Gastrocnemius medialis (tissue), 4 donors: ENCODE data around the gene KRTAP20-1. TPM values are rescaled to one million over a fixed set of nuclear protein-coding genes. Genes with fewer than 3 reads are reported as not detected.

ENCODE experiments used
- ATAC-seq, 2 donors: fragments of 150-250 bp; one replicate each; pipeline ENCODE4 v1.9.1; 2016
- DNase-seq, 2 donors: peaks; one replicate each; pipeline ENCODE4 v3.0.0-alpha.2; 2019
- H3K27ac ChIP-seq, 4 donors: fragments of 200-600 bp; sonication (generic); 1 replicate in 1 of 4; 2 replicates in 3 of 4; pipeline ENCODE4 v1.5.1; 2016 to 2018; ENCODE audit warnings: mild to moderate bottlenecking in 2 of 4, moderate library complexity in 1 of 4
- H3K27me3 ChIP-seq, 3 donors: fragments of 200-600 bp; sonication (generic) in 2 of 3; 1 replicate in 1 of 3; 2 replicates in 2 of 3; pipeline versions ENCODE4 v1.5.1 to v1.6.0; 2016 to 2019; ENCODE audit warnings: mild to moderate bottlenecking in 1 of 3, moderate library complexity in 1 of 3
- H3K36me3 ChIP-seq, 2 donors: fragments of 200-600 bp; sonication (generic) in 1 of 2; one replicate each; pipeline ENCODE4 v1.5.1; 2017 to 2018
- H3K4me1 ChIP-seq, 2 donors: fragments of 200-600 bp; sonication (generic) in 1 of 2; one replicate each; pipeline ENCODE4 v1.5.1; 2016 to 2017; ENCODE audit warnings: mild to moderate bottlenecking in 2 of 2
- H3K4me3 ChIP-seq, 4 donors: fragments of 200-600 bp; sonication (generic) in 3 of 4; 1 replicate in 1 of 4; 2 replicates in 3 of 4; pipeline ENCODE4 v1.5.1; 2016 to 2019; ENCODE audit warnings: mild to moderate bottlenecking in 2 of 4
- H3K9me3 ChIP-seq, 3 donors: fragments of 200-600 bp; sonication (generic) in 2 of 3; 1 replicate in 1 of 3; 2 replicates in 2 of 3; pipeline ENCODE4 v1.5.1; 2016 to 2019
- CTCF ChIP-seq, 5 experiments: fragments of 450-650 bp in 3 of 5; fragments of 200-600 bp in 2 of 5; sonication (generic) in 2 of 5; IDR thresholded peaks in 4 of 5; conservative IDR thresholded peaks in 1 of 5; 1 replicate in 4 of 5; 2 replicates in 1 of 5; pipeline ENCODE4 v1.5.1; 2016 to 2019; ENCODE audit warnings: antibody characterized with exemption in 5 of 5, mild to moderate bottlenecking in 3 of 5, moderate library complexity in 3 of 5
- POLR2A ChIP-seq, 2 donors: fragments of 450-650 bp; IDR thresholded peaks; one replicate each; pipeline ENCODE4 v1.6.1; 2017; ENCODE audit warnings: antibody characterized with exemption in 2 of 2, mild to moderate bottlenecking in 2 of 2, moderate library complexity in 2 of 2
- in situ Hi-C, 4 donors: fragments of 200-750 bp; cut with MboI; loops; one replicate each; pipeline versions ENCODE4 v1.15.0 to v1.8.0; 2017; ENCODE audit warnings: low sequenced_read_pairs in 4 of 4
- intact Hi-C: fragments of 100-400 bp; cut with DNase I; formaldehyde crosslinking; loops from one replicate; pipeline ENCODE4 v1.15.1; 2023; ENCODE audit warnings: low total_unique reads
- total RNA-seq, 4 donors: library from RNA; depleted of rRNA; stranded (reverse); fragments of >200 nt; gene quantifications; one replicate each; pipeline versions ENCODE4 v1.1.0 to v1.2.3, GENCODE V29; 2016

KRTAP20-1 gene
- total RNA-seq, 4 donors from 2014 or later = not detected

- H3K4me1 ChIP-seq = no peaks in the 10 kb centered on the region
- no peak within 1 kb of the TSS for H3K4me3 ChIP-seq
- no peaks in the 10 kb centered on the region for H3K36me3 ChIP-seq
- DNase-seq (no peak), ATAC-seq (no peak)
- no peak within 1 kb of the TSS for H3K27ac ChIP-seq
- no peaks in the 10 kb centered on the region for H3K27me3 ChIP-seq
- no peaks in the 10 kb centered on the region for H3K9me3 ChIP-seq
- TF ChIP-seq POLR2A (IDR thresholded peaks at IDR 0.05) (no peak), CTCF (IDR thresholded peaks at IDR 0.05 in 4 of 5, conservative IDR thresholded peaks at IDR 0.05 in 1 of 5) (no peak)
- in situ Hi-C loops (loop anchor here in 1 of 4 donors (10.0 kb wide), 1 partner anchor 60 kb away; no protein-coding TSS in a partner anchor), intact Hi-C loops (no loop called here)
These were observed 18.7 kb downstream of the KRTAP20-1 start, which contains the start of gene KRTAP20-2 for GRCh38 chr21:30634906-30635305. Gene KRTAP20-2, plus strand, starts transcription at chr21:30635206. Its CDS starts 58 bp downstream, at chr21:30635264.

- ATAC-seq (no peak), DNase-seq (no peak)
- Histone ChIP-seq H3K9me3 (no peaks in the 10 kb centered on the region), H3K4me1 (no peaks in the 10 kb centered on the region), H3K27ac (no peak overlapping the region), H3K4me3 (no peak overlapping the region), H3K36me3 (no peaks in the 10 kb centered on the region), H3K27me3 (no peaks in the 10 kb centered on the region)
- in situ Hi-C loops (loop anchor here in 1 of 4 donors (10.0 kb wide), 1 partner anchor 56 kb away; no protein-coding TSS in a partner anchor), intact Hi-C loops (no loop called here)
- TF ChIP-seq POLR2A (IDR thresholded peaks at IDR 0.05) (no peak), CTCF (IDR thresholded peaks at IDR 0.05 in 4 of 5, conservative IDR thresholded peaks at IDR 0.05 in 1 of 5) (no peak)
These were observed 22.5 kb downstream of the KRTAP20-1 start for GRCh38 chr21:30638686-30639085.

- ATAC-seq = no peak
- H3K4me3 ChIP-seq = no peak within 1 kb of the TSS
- no peak within 1 kb of the TSS for H3K27ac ChIP-seq
- no peaks in the 10 kb centered on the region for H3K4me1 ChIP-seq
- H3K27me3 ChIP-seq = no peaks in the 10 kb centered on the region
- in situ Hi-C loops (no loop called here), intact Hi-C loops (no loop called here)
- TF ChIP-seq CTCF (IDR thresholded peaks at IDR 0.05 in 4 of 5, conservative IDR thresholded peaks at IDR 0.05 in 1 of 5) (no peak), POLR2A (IDR thresholded peaks at IDR 0.05) (no peak)
- no peaks in the 10 kb centered on the region for H3K9me3 ChIP-seq
- DNase-seq = no peak
- H3K36me3 ChIP-seq = no peaks in the 10 kb centered on the region
These were observed 26.3 kb downstream of the KRTAP20-1 start, which contains the start of gene KRTAP20-3 for GRCh38 chr21:30642564-30642963. Gene KRTAP20-3, plus strand, starts transcription at chr21:30642864.

GRCh38 chr21:30646904-30647414 lies 30.7 kb downstream of the KRTAP20-1 start:
- H3K36me3 ChIP-seq = no peaks in the 10 kb centered on the region
- H3K4me1 ChIP-seq = no peaks in the 10 kb centered on the region
- no peaks in the 10 kb centered on the region for H3K27me3 ChIP-seq
- H3K27ac ChIP-seq = no peak overlapping the region
- no peak overlapping the region for H3K4me3 ChIP-seq
- no peak for DNase-seq
- intact Hi-C loops (no loop called here), in situ Hi-C loops (no loop called here)
- ATAC-seq = no peak
- TF ChIP-seq CTCF (IDR thresholded peaks at IDR 0.05 in 4 of 5, conservative IDR thresholded peaks at IDR 0.05 in 1 of 5) = no peak
- TF ChIP-seq POLR2A (IDR thresholded peaks at IDR 0.05) = no peak
- H3K9me3 ChIP-seq = no peaks in the 10 kb centered on the region

- H3K4me3 ChIP-seq = no peak overlapping the region
- no peak overlapping the region for H3K27ac ChIP-seq
- no peak for TF ChIP-seq POLR2A (IDR thresholded peaks at IDR 0.05)
- no peak for TF ChIP-seq CTCF (IDR thresholded peaks at IDR 0.05 in 4 of 5, conservative IDR thresholded peaks at IDR 0.05 in 1 of 5)
- in situ Hi-C loops (no loop called here), intact Hi-C loops (no loop called here)
- H3K36me3 ChIP-seq = no peaks in the 10 kb centered on the region
- no peak for DNase-seq
- no peaks in the 10 kb centered on the region for H3K4me1 ChIP-seq
- no peaks in the 10 kb centered on the region for H3K27me3 ChIP-seq
- ATAC-seq = no peak
- H3K9me3 ChIP-seq = no peaks in the 10 kb centered on the region
These were observed 36.7 kb downstream of the KRTAP20-1 start for GRCh38 chr21:30652891-30653290.
